Loucy (cell line): Measurements from ENCODE around the gene MAP3K21.

Source experiments
- H2AFZ ChIP-seq: fragments of 200-600 bp; sonication (generic); 2 replicates; pipeline ENCODE4 v1.6.0; 2016; ENCODE audit warnings: antibody characterized with exemption, mild to moderate bottlenecking, low read length, moderate library complexity
- H3F3A ChIP-seq: fragments of 200-600 bp; 2 replicates; pipeline ENCODE4 v1.6.0; 2016; ENCODE audit warnings: antibody characterized with exemption, low read depth, mild to moderate bottlenecking
- H3K27me3 ChIP-seq: fragments of 200-600 bp; sonication (generic); 2 replicates; pipeline ENCODE4 v1.6.1; 2014; ENCODE audit warnings: low read length, mild to moderate bottlenecking; ENCODE audit not compliant: insufficient read depth, poor library complexity, severe bottlenecking
- H3K36me3 ChIP-seq: fragments of 200-600 bp; sonication (generic); 2 replicates; pipeline ENCODE4 v1.6.1; 2016; ENCODE audit warnings: low read length; ENCODE audit not compliant: insufficient read depth
- H3K4me1 ChIP-seq: fragments of 200-600 bp; sonication (generic); 2 replicates; pipeline ENCODE4 v1.5.1; 2014; ENCODE audit warnings: low read length, mild to moderate bottlenecking; ENCODE audit not compliant: insufficient read depth, poor library complexity, severe bottlenecking
- H3K4me2 ChIP-seq: fragments of 200-600 bp; sonication (generic); 2 replicates; pipeline ENCODE4 v1.6.0; 2014; ENCODE audit warnings: antibody characterized with exemption, low read length, low read depth, mild to moderate bottlenecking; ENCODE audit not compliant: poor library complexity, severe bottlenecking
- H3K4me3 ChIP-seq: fragments of 200-600 bp; sonication (generic); 2 replicates; pipeline ENCODE4 v1.5.1; 2014; ENCODE audit warnings: low read length, mild to moderate bottlenecking, mixed read lengths; ENCODE audit not compliant: poor library complexity, severe bottlenecking
- H3K79me2 ChIP-seq: fragments of 200-600 bp; sonication (generic); 2 replicates; pipeline ENCODE4 v1.6.1; 2014; ENCODE audit warnings: low read length; ENCODE audit not compliant: insufficient read depth
- H3K9ac ChIP-seq: fragments of 200-600 bp; sonication (generic); 2 replicates; pipeline ENCODE4 v1.6.0; 2014; ENCODE audit warnings: mild to moderate bottlenecking, low read depth, low read length, moderate library complexity; ENCODE audit not compliant: poor library complexity, severe bottlenecking
- H3K9me2 ChIP-seq: fragments of 200-600 bp; sonication (generic); replicated peaks from 2 replicates; pipeline ENCODE4 v1.6.1; 2016; ENCODE audit warnings: low read depth, low read length, mixed read lengths
- H3K9me3 ChIP-seq: fragments of 200-600 bp; sonication (generic); 2 replicates; pipeline ENCODE4 v1.6.1; 2014; ENCODE audit warnings: mild to moderate bottlenecking, antibody characterized with exemption, low read length, low read depth; ENCODE audit not compliant: insufficient read depth
- H4K20me1 ChIP-seq: fragments of 200-600 bp; sonication (generic); 2 replicates; pipeline ENCODE4 v1.6.0; 2014; ENCODE audit warnings: antibody characterized with exemption, low read length, mild to moderate bottlenecking; ENCODE audit not compliant: insufficient read depth, poor library complexity, severe bottlenecking
- EZH2phosphoT487 ChIP-seq: fragments of 200-600 bp; IDR thresholded peaks from 2 replicates; pipeline ENCODE4 v1.6.1; 2018; ENCODE audit warnings: antibody characterized with exemption, mild to moderate bottlenecking, moderate library complexity, borderline replicate concordance
- TF ChIP-seq, protein P1 (sequence below): fragments of 200-600 bp; sonication (generic); conservative IDR thresholded peaks from 2 replicates; pipeline ENCODE4 v1.5.1; 2014; ENCODE audit warnings: mild to moderate bottlenecking, antibody characterized with exemption, low read length

MAP3K21 gene

DNA sequence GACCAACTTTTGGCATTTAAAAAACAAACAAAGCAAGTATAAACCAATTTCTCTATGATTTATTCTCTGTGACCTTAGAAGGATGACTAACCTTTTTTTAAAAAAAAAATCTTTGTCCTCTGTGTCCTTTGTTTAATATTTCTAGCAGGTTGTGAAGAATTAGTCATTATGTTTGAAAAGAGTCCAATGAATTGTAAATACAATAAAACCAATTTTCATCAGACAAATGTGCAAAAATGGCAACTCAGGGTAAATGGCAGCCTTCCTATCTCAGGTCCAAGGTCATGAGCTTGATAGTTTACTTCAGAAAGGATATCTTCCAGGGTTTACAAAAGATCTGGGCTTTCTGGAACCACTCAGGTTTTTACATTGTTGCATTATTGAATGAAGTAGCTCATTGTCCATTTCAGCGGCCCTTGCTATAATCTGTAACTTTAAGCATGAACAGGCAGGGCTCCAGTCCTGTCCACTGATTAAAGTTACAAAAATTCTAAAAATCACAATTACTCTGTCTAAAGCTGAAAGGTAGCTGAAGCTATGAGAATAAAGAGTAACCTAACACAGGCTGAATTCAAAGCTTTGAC is 11.7 kb upstream of the MAP3K21 start:
- Histone ChIP-seq H3K4me1 (no peaks in the 10 kb centered on the region), H3K9me3 (no peaks in the 10 kb centered on the region), H3K79me2 (no peaks in the 10 kb centered on the region), H3K4me3 (no peak overlapping the region), H3K9ac (no peak overlapping the region), H3K9me2 (no peaks in the 10 kb centered on the region), H3K36me3 (no peaks in the 10 kb centered on the region), H4K20me1 (no peaks in the 10 kb centered on the region), H3K4me2 (no peak overlapping the region), H2AFZ (no peak overlapping the region), H3F3A (no peaks in the 10 kb centered on the region), H3K27me3 (no peaks in the 10 kb centered on the region)
- TF ChIP-seq, protein P1, sequence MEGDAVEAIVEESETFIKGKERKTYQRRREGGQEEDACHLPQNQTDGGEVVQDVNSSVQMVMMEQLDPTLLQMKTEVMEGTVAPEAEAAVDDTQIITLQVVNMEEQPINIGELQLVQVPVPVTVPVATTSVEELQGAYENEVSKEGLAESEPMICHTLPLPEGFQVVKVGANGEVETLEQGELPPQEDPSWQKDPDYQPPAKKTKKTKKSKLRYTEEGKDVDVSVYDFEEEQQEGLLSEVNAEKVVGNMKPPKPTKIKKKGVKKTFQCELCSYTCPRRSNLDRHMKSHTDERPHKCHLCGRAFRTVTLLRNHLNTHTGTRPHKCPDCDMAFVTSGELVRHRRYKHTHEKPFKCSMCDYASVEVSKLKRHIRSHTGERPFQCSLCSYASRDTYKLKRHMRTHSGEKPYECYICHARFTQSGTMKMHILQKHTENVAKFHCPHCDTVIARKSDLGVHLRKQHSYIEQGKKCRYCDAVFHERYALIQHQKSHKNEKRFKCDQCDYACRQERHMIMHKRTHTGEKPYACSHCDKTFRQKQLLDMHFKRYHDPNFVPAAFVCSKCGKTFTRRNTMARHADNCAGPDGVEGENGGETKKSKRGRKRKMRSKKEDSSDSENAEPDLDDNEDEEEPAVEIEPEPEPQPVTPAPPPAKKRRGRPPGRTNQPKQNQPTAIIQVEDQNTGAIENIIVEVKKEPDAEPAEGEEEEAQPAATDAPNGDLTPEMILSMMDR: no peak
- no peak for TF ChIP-seq EZH2phosphoT487

DNA sequence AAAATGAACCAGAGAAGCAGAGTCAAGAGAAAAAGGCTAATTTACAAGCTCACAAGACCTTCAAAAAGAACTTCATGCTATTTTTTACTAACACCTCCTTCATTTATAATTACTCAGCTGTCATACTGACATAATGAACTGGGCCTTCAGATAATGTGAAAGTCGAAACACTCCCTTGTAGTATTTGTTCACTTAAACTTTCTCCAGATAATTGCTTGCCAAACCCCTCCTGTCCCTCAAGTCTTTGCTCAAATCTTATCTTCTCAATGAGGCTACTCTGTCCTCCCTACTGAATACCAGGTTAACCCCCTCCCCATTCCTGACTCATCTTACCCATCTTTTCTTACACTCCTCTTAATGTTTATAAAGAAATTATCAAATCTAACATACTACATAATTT is 11.1 kb upstream of the MAP3K21 start:
- H3K9me2 ChIP-seq: no peaks in the 10 kb centered on the region
- H3F3A ChIP-seq: no peaks in the 10 kb centered on the region
- no peaks in the 10 kb centered on the region for H3K27me3 ChIP-seq
- no peaks in the 10 kb centered on the region for H3K36me3 ChIP-seq
- H4K20me1 ChIP-seq: no peaks in the 10 kb centered on the region
- H3K79me2 ChIP-seq: no peaks in the 10 kb centered on the region
- H3K4me1 ChIP-seq: no peaks in the 10 kb centered on the region
- no peak overlapping the region for H3K9ac ChIP-seq
- H3K4me2 ChIP-seq: no peak overlapping the region
- no peaks in the 10 kb centered on the region for H3K9me3 ChIP-seq
- no peak overlapping the region for H3K4me3 ChIP-seq
- no peak overlapping the region for H2AFZ ChIP-seq
- TF ChIP-seq, protein P1: no peak
- no peak for TF ChIP-seq EZH2phosphoT487

DNA sequence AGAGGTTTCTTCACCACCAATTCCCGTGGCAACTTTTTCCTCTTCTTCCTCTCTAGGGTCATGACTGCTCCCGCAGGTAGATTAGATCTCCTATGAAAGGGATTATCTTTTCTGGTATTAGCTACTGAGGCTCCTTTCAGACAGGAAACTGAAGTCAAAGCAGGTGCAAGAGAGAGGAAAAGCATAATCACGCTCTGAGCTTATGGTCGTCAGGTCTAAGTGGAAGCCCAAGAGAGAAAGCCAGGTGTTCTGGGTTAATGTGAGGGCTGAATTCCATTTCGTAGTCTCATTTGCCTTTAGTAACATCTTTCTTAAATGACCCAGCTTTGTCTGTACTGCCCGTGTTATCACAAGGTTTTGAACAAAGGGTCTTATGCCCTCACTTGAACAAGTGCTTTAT is 8.3 kb upstream of the MAP3K21 start:
- no peaks in the 10 kb centered on the region for H3K27me3 ChIP-seq
- H3K4me1 ChIP-seq: no peaks in the 10 kb centered on the region
- H2AFZ ChIP-seq: no peak overlapping the region; the same call in 1 of the 2 replicates
- H3K4me3 ChIP-seq: no peak overlapping the region
- H3K4me2 ChIP-seq: no peak overlapping the region
- H3K9ac ChIP-seq: no peak overlapping the region
- H3K36me3 ChIP-seq: no peaks in the 10 kb centered on the region
- TF ChIP-seq EZH2phosphoT487: no peak
- TF ChIP-seq, protein P1: no peak
- no peaks in the 10 kb centered on the region for H3K9me3 ChIP-seq
- no peaks in the 10 kb centered on the region for H3K9me2 ChIP-seq
- no peaks in the 10 kb centered on the region for H3K79me2 ChIP-seq
- no peaks in the 10 kb centered on the region for H3F3A ChIP-seq
- H4K20me1 ChIP-seq: no peaks in the 10 kb centered on the region
